Endothelial cell of umbilical vein (primary cell): ENCODE results near the gene DHX34. TPM values are rescaled to one million over a fixed set of nuclear protein-coding genes. Genes with fewer than 3 reads are reported as not detected.
"Not testable (repeated sequence)": the region's sequence is repeated elsewhere in the genome, so short reads cannot be mapped to it uniquely, and the experiment has no call there.

Experiments
- BruUV-seq: library from RNA; stranded (reverse); fragments of 400-500 nt; replicated peaks from 2 replicates; lab custom pipeline; 2021; lab: Mats Ljungman, UMichigan
- CTCF ChIA-PET: fragments of 300-600, 350-600 bp; sonication (Branson Sonifier 250); formaldehyde crosslinking; loops from one replicate; lab custom pipeline; 2021; ENCODE audit warnings: antibody characterized with exemption, inconsistent platforms; lab: Charles Lee
- POLR2A ChIA-PET: fragments of 300-600, 350-600 bp; sonication (Branson Sonifier 250); formaldehyde crosslinking; loops from one replicate; lab custom pipeline; 2021; ENCODE audit warnings: antibody characterized with exemption, inconsistent platforms; lab: Charles Lee
- DNase-seq: peaks from one replicate; pipeline ENCODE4 v3.0.0-alpha.2; 2011; ENCODE audit warnings: low read depth, low spot score
- FAIRE-seq: peaks from 2 replicates; lab custom pipeline; 2011; peaks lifted over from hg19 to GRCh38; lab: Jason Lieb, UNC
- H2AFZ ChIP-seq: 2 replicates; pipeline ENCODE4 v1.6.0; 2012; ENCODE audit warnings: low read depth, low read length, control low read depth, inconsistent platforms
- H3K27ac ChIP-seq: 2 replicates; pipeline ENCODE4 v1.5.1; 2011; ENCODE audit warnings: low read depth, mild to moderate bottlenecking, control low read depth, low read length, moderate library complexity; ENCODE audit not compliant: insufficient read depth
- H3K27me3 ChIP-seq, 2 experiments: 2 replicates each; pipeline versions ENCODE4 v1.6.0 to v1.6.1; 2011; ENCODE audit warnings: low read length in 2 of 2, mixed read lengths in 1 of 2; ENCODE audit not compliant: control insufficient read depth in 2 of 2, insufficient read depth in 2 of 2
- H3K36me3 ChIP-seq, 2 experiments: 2 replicates in 1 of 2; 3 replicates in 1 of 2; pipeline ENCODE4 v1.5.1; 2011; ENCODE audit warnings: low read length in 2 of 2, mild to moderate bottlenecking in 1 of 2, moderate library complexity in 1 of 2; ENCODE audit not compliant: control insufficient read depth in 2 of 2, insufficient read depth in 2 of 2; ENCODE audit errors: extremely low read depth in 1 of 2
- H3K4me1 ChIP-seq: 3 replicates; pipeline ENCODE4 v1.5.1; 2011; ENCODE audit warnings: mild to moderate bottlenecking, low read length; ENCODE audit not compliant: control insufficient read depth, insufficient read depth; ENCODE audit errors: extremely low read depth
- H3K4me2 ChIP-seq: 2 replicates; pipeline ENCODE4 v1.6.1; 2011; ENCODE audit warnings: low read length, control low read depth, mixed read lengths; ENCODE audit not compliant: insufficient read depth
- H3K4me3 ChIP-seq, 3 experiments: fragments of 200-600 bp in 1 of 3; sonication (generic), shearing (Covaris generic) in 1 of 3; replicated peaks in 1 of 3; 2 replicates each; pipeline ENCODE4 v1.5.1; 2011 to 2016; ENCODE audit warnings: control low read depth in 3 of 3, low read length in 3 of 3, mild to moderate bottlenecking in 2 of 3, inconsistent platforms in 1 of 3, low read depth in 1 of 3, moderate library complexity in 1 of 3; ENCODE audit not compliant: insufficient read depth in 1 of 3
- H3K79me2 ChIP-seq: 2 replicates; pipeline ENCODE4 v1.6.0; 2012; ENCODE audit warnings: low read length, inconsistent platforms; ENCODE audit not compliant: control insufficient read depth, insufficient read depth
- H3K9ac ChIP-seq: replicated peaks from 2 replicates; pipeline ENCODE3; 2011; ENCODE audit warnings: low read length, control low read depth; ENCODE audit not compliant: insufficient read depth; ENCODE audit errors: extremely low read depth
- H3K9me1 ChIP-seq: replicated peaks from 3 replicates; pipeline ENCODE4 v1.6.0; 2011; ENCODE audit warnings: mild to moderate bottlenecking, low read length; ENCODE audit not compliant: control insufficient read depth, insufficient read depth; ENCODE audit errors: extremely low read depth
- H3K9me3 ChIP-seq: replicated peaks from 2 replicates; pipeline ENCODE4 v1.5.1; 2012; ENCODE audit warnings: low read length, inconsistent platforms; ENCODE audit not compliant: control insufficient read depth, insufficient read depth
- H4K20me1 ChIP-seq: replicated peaks from 2 replicates; pipeline ENCODE3; 2011; ENCODE audit warnings: mild to moderate bottlenecking, low read length; ENCODE audit not compliant: control insufficient read depth, insufficient read depth; ENCODE audit errors: extremely low read depth
- CTCF ChIP-seq, 2 donors: IDR thresholded peaks; 1 replicate in 1 of 2; 2 replicates in 1 of 2; pipeline ENCODE4 v1.5.1; 2011; ENCODE audit warnings: low read length in 2 of 2, mild to moderate bottlenecking in 2 of 2, moderate library complexity in 2 of 2, control low read depth in 1 of 2, inconsistent platforms in 1 of 2, low read depth in 1 of 2; ENCODE audit not compliant: insufficient read depth in 1 of 2; ENCODE audit errors: extremely low read depth in 1 of 2
- EZH2 ChIP-seq: IDR thresholded peaks from 2 replicates; pipeline ENCODE4 v1.6.1; 2012; ENCODE audit warnings: borderline replicate concordance, low read depth, mild to moderate bottlenecking, moderate library complexity, low read length, inconsistent platforms; ENCODE audit not compliant: severe bottlenecking
- FOS ChIP-seq: IDR thresholded peaks from 2 replicates; pipeline ENCODE4 v1.6.1; 2011; ENCODE audit warnings: mild to moderate bottlenecking, low read length, moderate library complexity, borderline replicate concordance; ENCODE audit not compliant: insufficient read depth
- GATA2 ChIP-seq: IDR thresholded peaks from 2 replicates; pipeline ENCODE4 v1.7.0; 2011; ENCODE audit warnings: low read depth, mild to moderate bottlenecking, moderate library complexity, mixed read lengths, low read length; ENCODE audit not compliant: insufficient read length, insufficient read depth
- JUN ChIP-seq: IDR thresholded peaks from 2 replicates; pipeline ENCODE4 v1.6.1; 2011; ENCODE audit warnings: borderline replicate concordance, low read depth; ENCODE audit not compliant: insufficient read length, insufficient read depth
- MYC ChIP-seq: IDR thresholded peaks from one replicate; pipeline ENCODE4 v1.6.1; 2011; ENCODE audit warnings: mild to moderate bottlenecking, low read depth, low read length
- POLR2A ChIP-seq: IDR thresholded peaks from 2 replicates; pipeline ENCODE4 v1.6.1; 2012; ENCODE audit warnings: low read depth, mild to moderate bottlenecking, control low read depth, low read length
- POLR2AphosphoS5 ChIP-seq: IDR thresholded peaks from 2 replicates; pipeline ENCODE4 v1.6.1; 2012; ENCODE audit warnings: low read depth, mild to moderate bottlenecking, control low read depth, low read length, moderate library complexity; ENCODE audit not compliant: insufficient read depth
- dilution Hi-C: fragments of 300-500 bp; cut with MboI; formaldehyde crosslinking; loops from one replicate; pipeline ENCODE4 v1.15.0; 2019; ENCODE audit warnings: low sequenced_read_pairs; ENCODE audit not compliant: extremely low pct_ligation_motif_present
- intact Hi-C: fragments of 100-400 bp; cut with micrococcal nuclease; formaldehyde crosslinking; loops from one replicate; pipeline ENCODE4 v1.10.0; 2022
- polyA plus RNA-seq, 4 experiments: library from polyadenylated mRNA; depleted of rRNA in 3 of 4; stranded (reverse) in 3 of 4; unstranded in 1 of 4; fragments of >200 nt; gene quantifications; 2 replicates each; pipeline versions ENCODE4 v1.2.1 to v1.2.3, GENCODE V29; 2011 to 2012; ENCODE audit warnings: missing spikeins in 1 of 4
- total RNA-seq: library from RNA; stranded (reverse); gene quantifications from 2 replicates; pipeline ENCODE4 v1.2.3, GENCODE V29; 2021
- TF ChIP-seq, protein P1 (sequence below): IDR thresholded peaks from 2 replicates; pipeline ENCODE4 v1.6.1; 2011; ENCODE audit not compliant: insufficient read depth, insufficient read length

DHX34 gene
- total and polyA plus RNA-seq, 2 donors (not counting 3 experiments of a cell fraction or from before 2014, with no cell fraction given) = 12.8 to 20.7 TPM

- H3K79me2 ChIP-seq, FAIRE-seq, DNase-seq, H3K9me1 ChIP-seq, H3K9ac ChIP-seq, H3K27me3 ChIP-seq, H3K4me1 ChIP-seq, H3K9me3 ChIP-seq, H3K36me3 ChIP-seq, H3K4me3 ChIP-seq, H3K4me2 ChIP-seq, dilution Hi-C loops, H2AFZ ChIP-seq, H3K27ac ChIP-seq, intact Hi-C loops, POLR2A ChIA-PET, BruUV-seq, H4K20me1 ChIP-seq: not testable (repeated sequence)
- CTCF ChIA-PET = interaction anchor here (1.3 to 5.3 kb wide), 2 partner anchors 94 to 104 kb away, joined by 3 to 187 read pairs; no protein-coding TSS in a partner anchor
Observed at GRCh38 chr19:47388721-47389120, 39.6 kb downstream of the DHX34 start.

- ChIA-PET CTCF (interaction anchor here (1.3 to 5.3 kb wide), 2 partner anchors 94 to 104 kb away, joined by 3 to 187 read pairs; no protein-coding TSS in a partner anchor), POLR2A (no interaction called here)
- no peak for TF ChIP-seq MYC
- no peak for TF ChIP-seq EZH2
- TF ChIP-seq JUN = no peak
- no peak for TF ChIP-seq POLR2AphosphoS5
- TF ChIP-seq POLR2A = no peak
- TF ChIP-seq FOS = no peak
- TF ChIP-seq GATA2 = no peak
- TF ChIP-seq CTCF (IDR thresholded peaks at IDR 0.05; ENCODE audit: extremely low read depth in 1 of 2, insufficient read depth in 1 of 2, low read depth in 1 of 2, low read length in 2 of 2) = no peak
- TF ChIP-seq, protein P1, sequence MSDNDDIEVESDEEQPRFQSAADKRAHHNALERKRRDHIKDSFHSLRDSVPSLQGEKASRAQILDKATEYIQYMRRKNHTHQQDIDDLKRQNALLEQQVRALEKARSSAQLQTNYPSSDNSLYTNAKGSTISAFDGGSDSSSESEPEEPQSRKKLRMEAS = no peak
Observed at GRCh38 chr19:47389150-47389556, 40.0 kb downstream of the DHX34 start.

More at GRCh38 chr19:47389150-47389556, 40.0 kb downstream of the DHX34 start:
- H3K27ac ChIP-seq = no peak overlapping the region
- H3K79me2 ChIP-seq = no peaks in the 10 kb centered on the region
- H3K9me1 ChIP-seq = no peaks in the 10 kb centered on the region
- no peak for DNase-seq
- H3K4me3 ChIP-seq = no peak overlapping the region
- no peak overlapping the region for H2AFZ ChIP-seq
- intact Hi-C loops = no loop called here
- H4K20me1 ChIP-seq = no peaks in the 10 kb centered on the region
- dilution Hi-C loops = no loop called here
- BruUV-seq = no TSS peak
- H3K4me1 ChIP-seq = no peaks in the 10 kb centered on the region
- no peak overlapping the region for H3K9ac ChIP-seq
- no peak for FAIRE-seq
- H3K27me3 ChIP-seq = no peaks in the 10 kb centered on the region
- H3K9me3 ChIP-seq = no peaks in the 10 kb centered on the region
- no peak overlapping the region for H3K4me2 ChIP-seq
- H3K36me3 ChIP-seq = no peaks in the 10 kb centered on the region
